Epithelial cell of esophagus (primary cell): Measurements from ENCODE around the gene TANC2.

Source experiments
- DNase-seq: peaks from one replicate; pipeline ENCODE4 v3.0.0; 2010; ENCODE audit warnings: low read depth
- H3K4me3 ChIP-seq: 2 replicates; pipeline ENCODE4 v1.5.1; 2011; ENCODE audit warnings: mild to moderate bottlenecking, low read length, control low read depth
- TF ChIP-seq, protein P1 (sequence below): IDR thresholded peaks from 2 replicates; pipeline ENCODE4 v1.5.1; 2011; ENCODE audit warnings: low read depth, mild to moderate bottlenecking, low read length, control low read depth, inconsistent platforms; ENCODE audit not compliant: insufficient read depth; ENCODE audit errors: missing control alignments

The TANC2 gene

DNA sequence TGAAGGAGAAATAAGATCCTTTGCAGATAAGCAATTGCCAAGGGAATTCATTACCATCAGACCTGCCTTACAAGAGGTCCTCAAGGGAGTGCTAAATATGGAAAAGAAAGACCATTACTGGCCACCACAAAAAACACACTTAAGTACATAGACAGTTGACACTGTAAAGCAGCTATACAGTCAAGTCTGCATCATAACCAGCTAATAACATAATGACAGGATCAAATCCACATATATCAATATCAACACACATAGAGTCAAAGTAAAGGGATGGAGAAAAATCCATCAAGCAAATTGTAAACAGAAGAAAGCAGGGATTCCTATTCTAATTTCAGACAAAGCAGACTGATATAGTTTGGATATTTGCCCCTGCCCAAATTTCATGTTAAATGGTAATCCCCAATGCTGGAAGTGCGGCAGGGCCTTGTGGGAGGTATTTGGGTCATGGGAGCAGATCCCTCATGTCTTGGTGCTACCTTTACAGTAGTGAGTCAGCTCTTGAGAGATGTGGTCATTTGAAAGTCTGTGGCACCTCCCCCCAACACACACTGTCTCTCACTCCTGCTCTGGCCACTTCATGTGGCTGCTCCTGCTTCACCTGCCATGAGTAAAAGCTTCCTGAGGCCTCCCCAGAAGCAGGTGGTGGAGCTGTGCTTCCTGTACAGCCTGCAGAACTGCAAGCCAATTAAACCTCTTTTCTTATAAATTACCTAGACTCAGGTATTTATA is 32.8 kb downstream of the TANC2 start:
- TF ChIP-seq, protein P1, sequence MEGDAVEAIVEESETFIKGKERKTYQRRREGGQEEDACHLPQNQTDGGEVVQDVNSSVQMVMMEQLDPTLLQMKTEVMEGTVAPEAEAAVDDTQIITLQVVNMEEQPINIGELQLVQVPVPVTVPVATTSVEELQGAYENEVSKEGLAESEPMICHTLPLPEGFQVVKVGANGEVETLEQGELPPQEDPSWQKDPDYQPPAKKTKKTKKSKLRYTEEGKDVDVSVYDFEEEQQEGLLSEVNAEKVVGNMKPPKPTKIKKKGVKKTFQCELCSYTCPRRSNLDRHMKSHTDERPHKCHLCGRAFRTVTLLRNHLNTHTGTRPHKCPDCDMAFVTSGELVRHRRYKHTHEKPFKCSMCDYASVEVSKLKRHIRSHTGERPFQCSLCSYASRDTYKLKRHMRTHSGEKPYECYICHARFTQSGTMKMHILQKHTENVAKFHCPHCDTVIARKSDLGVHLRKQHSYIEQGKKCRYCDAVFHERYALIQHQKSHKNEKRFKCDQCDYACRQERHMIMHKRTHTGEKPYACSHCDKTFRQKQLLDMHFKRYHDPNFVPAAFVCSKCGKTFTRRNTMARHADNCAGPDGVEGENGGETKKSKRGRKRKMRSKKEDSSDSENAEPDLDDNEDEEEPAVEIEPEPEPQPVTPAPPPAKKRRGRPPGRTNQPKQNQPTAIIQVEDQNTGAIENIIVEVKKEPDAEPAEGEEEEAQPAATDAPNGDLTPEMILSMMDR, result no peak
- no peak overlapping the region for H3K4me3 ChIP-seq
- peak; percentile 37 for DNase-seq

DNA sequence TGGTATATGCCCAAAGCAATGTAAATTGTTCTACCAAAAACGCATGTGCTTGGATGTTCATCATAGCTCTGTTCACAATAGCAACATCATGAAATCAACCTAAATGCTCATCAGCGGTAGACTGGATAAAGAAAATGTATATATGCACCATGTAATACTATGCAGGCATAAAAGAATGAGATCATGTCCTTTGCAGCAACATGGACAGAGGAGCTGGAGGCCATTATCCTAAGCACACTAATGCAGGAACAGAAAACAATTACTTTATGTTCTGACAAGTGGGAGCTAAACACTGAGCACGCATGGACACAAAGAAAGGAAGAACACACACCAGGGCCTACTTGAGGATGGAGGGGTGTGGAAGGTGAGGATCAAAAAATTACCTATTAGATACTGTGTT is 33.7 kb downstream of the TANC2 start:
- TF ChIP-seq, protein P1, result no peak
- no peak for DNase-seq
- H3K4me3 ChIP-seq, result no peak overlapping the region

DNA sequence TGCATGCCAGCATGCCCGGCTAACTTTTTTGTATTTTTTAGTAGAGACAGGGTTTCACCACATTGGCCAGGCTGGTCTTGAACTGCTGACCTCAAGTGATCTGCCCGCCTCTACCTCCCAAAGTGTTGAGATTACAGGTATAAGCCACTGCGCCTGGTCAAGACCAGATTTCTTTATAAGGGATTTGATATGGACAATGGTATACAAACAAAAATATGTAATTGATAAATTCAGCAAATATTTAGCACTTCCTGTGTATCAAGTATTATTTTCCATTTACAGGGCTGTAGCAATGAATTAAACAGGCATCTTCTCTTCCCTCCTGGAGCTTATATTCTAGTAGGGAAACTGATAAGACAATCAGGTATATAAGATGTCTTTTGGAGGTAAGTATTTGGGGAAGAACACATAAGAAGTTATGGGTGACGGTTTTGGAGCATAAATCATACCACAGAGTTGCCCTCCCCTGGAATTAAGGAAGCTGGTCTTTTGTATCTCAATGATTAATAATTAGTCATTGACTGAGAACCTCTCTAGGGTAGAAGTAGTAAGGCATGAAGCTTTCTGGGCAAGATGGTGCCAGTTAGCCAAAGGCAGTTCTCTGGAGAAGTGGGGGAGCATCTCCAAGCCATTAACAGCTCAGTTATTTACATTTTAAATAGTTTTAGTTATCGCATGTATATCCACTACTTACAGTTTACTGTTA is 35.8 kb downstream of the TANC2 start:
- TF ChIP-seq, protein P1, result no peak
- no peak overlapping the region for H3K4me3 ChIP-seq
- peak; percentile 80 for DNase-seq

DNA sequence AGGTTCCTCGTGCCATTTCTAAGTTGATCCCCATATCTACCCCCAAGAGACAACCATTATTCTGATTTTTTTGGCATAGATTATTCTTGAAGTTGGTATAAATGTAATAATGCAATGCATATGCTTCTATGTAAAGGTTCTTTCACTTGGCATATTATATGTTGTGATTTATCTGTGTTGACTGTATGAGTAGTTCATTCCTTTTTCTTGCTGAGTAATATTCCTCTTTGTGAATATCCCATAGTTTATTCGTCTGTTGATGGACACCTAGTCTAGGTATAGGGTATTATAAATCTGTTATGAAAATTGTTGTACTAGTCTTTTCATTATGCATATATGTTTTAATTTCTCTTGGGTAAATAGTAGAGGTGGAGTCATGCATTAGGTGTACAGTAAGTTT is 36.6 kb downstream of the TANC2 start:
- no peak for DNase-seq
- H3K4me3 ChIP-seq, result no peak overlapping the region
- TF ChIP-seq, protein P1, result no peak

DNA sequence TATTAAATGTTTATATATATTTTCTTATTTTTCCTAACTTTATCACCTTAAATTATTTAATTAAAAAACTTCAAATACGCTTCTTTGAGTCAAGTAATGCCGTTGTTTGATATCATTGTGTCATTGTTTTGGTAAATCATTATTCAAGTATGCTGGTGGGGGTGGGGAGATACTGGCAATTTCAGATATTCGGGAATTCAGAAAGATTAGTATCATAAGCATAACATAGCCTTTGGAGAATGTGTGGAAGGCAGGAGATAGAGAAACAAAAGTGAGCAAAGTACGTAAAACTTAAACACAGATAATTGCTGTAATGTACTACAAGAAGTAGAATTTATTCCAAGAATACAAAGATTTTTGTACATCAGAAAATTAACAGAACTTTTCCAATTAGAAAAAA is 49.8 kb downstream of the TANC2 start:
- TF ChIP-seq, protein P1, result no peak
- H3K4me3 ChIP-seq, result no peak overlapping the region
- DNase-seq, result no peak
